CD4-positive, alpha-beta T cell treated with Interleukin-6 for 4 hours (primary cell): Measurements from ENCODE around the gene WDR82.

ENCODE experiments used
- DNase-seq: peaks from one replicate; pipeline ENCODE4 v3.0.0-alpha.2; 2020; ENCODE audit warnings: mixed read lengths

WDR82 gene

GRCh38 chr3:52278510-52279069 is at the start of gene WDR82:
Gene WDR82, minus strand, starts transcription at chr3:52278649. Its CDS starts 288 bp downstream, at chr3:52278361.
- DNase-seq: peak; percentile 98

- no peak for DNase-seq
These were observed 49.2 kb upstream of the WDR82 start for GRCh38 chr3:52327486-52328290.

GRCh38 chr3:52326976-52327375 is 48.5 kb upstream of the WDR82 start:
- no peak for DNase-seq

GRCh38 chr3:52325686-52326085 is 47.2 kb upstream of the WDR82 start:
- DNase-seq: no peak

DNA sequence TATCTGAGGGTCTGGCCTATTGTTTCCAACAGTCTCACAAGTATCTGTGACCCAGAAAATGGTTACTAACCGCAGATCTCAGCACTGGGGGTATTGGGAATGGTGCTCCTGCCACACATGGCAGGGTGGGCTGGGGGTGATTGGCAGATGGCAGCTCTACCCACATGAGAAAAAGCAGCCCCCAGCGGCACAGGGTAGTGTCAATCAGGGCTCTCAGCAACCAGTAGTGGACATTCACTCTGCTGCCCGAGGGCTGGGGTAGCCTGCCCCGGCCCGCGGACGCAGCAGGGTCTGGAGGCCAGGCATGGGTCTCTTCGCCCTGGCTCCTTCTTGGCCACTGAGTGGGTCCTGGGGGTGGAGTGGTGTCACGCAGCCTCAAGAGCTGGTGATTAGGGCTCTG is 46.2 kb upstream of the WDR82 start:
- no peak for DNase-seq

DNA sequence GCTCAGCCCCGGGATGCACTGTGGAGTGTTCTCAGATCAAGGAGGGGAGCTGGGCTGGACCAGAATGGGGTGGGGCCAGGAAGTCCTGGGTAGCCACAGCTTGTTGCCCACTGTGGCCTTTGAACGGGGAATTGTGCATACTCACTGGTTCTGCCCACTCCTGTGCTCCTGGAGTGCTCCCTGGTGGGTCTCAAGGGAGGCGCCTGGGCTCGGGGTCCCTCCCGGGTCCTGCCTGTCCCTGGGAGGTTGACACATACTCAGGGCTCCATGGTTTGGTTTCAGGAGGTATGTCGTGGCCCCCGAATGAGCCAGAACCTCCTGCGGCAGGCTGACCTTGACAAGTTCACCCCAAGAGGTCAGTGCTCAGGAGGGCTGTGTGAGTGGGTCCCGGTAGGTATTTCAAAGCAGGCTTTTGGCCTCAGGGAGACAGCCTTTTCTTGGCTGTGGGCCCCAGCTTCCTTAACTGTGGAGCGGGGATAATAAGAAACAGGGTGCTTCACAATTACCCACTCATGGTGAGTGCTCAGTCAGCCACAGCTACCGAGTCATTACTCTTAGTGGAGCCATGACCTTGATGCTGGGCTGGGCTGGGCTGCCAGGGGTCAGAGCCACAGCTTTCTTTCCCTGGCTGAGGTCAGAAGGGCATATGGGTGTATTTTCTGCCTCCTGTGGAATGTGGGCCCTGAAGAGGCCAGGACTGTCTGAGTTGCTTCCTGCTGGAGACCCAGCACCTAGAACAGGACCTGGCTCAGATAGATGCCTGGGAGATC is 45.3 kb upstream of the WDR82 start:
- DNase-seq: no peak

DNA sequence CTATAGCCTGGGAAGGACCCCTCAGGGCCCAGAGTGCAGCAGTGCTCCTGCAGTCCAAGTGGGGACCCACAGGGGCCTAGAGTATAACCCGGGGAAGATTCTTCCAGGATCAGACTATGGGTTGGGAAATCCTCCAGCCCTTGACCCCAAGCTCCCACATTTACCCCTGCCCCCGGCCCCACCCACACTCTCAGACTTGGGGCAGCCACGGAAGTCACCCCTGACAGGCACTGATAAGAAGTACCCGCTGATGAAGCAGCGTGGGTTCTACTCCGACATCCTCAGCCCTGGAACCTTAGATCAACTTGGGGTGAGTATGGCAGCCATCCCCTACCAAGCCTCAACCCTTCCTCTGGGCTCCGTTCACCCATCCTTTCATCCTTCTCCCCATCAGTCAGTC is 44.0 kb upstream of the WDR82 start:
- DNase-seq: no peak

DNA sequence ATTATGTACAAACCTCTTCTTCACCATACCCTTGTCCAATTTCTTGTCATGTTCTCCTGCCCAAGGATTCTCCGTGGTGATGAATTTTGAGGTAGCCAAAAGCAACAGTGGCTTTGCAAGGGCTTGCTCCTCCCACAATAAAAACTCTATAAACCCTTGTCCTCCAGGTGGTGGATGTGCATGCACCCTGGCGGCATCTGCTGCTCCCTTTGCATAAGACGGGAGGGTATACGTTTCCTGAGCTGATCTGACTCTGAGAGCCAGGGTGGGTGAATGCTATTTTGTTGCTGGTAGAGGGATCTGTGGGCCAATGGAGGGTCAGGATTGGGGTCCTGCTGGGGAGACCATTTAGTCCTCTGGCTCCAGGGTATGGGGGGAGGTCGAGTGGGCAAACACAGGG is 43.0 kb upstream of the WDR82 start:
- no peak for DNase-seq

GRCh38 chr3:52319921-52320595 is 41.6 kb upstream of the WDR82 start:
- DNase-seq: no peak

DNA sequence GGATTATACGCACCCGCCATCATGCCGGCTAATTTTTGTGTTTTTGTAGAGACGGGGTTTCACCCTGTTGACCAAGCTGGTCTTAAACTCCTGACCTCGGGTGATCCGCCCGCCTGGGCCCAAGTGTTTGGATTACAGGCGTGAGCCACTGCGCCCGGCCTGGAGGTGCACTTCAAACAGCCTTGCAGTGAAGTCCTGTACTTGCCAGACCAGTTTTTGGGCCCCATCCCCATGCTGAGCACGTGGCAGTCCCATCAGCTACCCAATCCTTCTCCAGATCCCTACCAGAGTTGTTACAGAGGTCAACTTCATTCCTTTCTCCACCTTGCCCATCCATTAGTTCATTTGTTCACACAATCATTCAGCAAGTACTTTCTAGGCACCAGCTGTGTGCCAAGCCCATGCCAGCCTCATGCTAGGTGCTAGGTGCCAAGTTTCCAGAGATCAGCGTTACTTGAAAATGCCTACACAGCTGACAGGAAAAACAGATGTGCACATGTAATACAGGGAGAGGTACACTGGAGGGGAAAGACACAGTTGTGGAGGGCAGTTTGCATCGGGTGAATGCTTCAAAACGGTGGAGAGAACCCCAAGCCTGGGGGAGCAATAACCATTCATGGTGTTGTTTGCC is 39.9 kb upstream of the WDR82 start:
- DNase-seq: no peak

DNA sequence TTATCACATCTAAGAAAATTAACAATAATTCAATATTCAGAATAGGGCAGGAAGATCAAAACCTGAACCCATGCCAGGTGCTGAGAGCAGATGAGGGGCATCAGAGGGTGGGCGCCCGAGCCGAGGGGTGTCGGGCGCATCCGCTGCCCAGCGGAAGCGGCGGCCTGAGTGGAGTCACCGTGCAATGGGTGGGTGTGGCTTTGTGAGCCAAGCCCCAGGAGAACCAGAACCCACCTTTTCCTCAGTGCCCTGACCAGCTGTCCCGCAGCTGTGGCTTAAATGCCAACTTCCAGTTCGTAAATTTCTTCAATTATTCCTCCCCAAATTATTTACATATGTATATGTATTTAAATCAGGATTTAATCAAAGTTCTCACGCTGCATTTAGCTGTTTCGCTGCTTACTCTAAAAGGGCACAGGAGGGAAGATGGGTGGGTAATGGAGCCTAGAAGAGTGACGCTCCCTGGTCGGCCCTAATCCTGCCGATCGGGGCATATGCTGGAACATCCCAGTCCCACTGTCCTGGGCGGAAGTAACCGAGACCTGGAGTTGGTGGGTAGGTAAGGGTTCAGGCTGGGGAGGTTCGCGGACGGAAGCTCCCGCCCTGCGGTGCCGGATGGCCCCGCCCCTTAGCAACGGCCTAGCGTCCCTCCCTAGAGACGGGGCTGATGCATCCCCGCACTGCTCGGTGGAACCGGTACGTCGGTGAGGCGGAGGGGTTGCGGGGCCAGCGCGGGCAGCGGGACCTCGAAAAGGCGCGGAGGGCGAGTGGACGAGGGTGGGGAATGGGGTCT is 39.0 kb upstream of the WDR82 start:
- DNase-seq: peak; percentile 83

DNA sequence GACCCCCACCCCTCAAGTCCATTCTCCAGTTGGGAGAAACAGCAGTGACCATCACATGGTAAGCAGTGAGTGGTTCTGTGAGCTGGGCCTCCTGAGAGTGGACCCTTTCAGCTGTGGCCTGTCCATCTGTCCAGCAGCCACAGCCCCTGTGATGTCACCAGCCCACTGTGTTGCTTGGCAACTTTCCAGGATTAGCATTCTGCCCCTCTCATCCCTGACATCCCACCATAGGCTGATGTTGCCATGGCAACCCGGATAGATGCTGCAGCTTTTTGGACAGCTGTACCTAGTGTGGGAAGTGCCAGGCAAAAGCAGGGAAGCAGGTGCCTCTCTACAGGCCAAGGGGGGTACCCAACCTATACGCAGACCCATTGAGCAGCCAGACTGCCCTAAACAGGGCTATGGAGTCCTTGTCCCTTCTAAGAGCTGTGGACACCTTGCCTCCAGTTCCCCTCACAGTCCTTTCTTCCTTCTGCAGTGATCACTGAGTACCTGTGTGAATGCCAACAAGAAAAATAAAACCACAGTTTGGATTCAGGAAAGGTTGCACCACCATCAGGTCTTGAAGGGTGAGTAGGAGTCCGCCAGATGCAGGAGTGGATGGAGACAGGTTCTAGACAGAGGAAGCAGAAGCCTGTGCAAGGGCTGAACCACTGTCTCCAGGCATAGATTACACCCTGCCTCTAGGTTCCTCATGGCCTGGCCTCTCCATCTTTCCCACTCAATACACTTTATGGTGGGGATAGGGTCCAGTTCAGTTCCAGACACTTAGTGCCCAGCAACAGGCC is 37.7 kb upstream of the WDR82 start, which contains the start of gene DNAH1:
TSS of gene DNAH1 (plus strand) at position 343 of the 788 bp plus-strand sequence. CDS start 6,124 bp downstream, outside the sequence.
- DNase-seq: no peak

- no peak for DNase-seq
These were observed 36.6 kb upstream of the WDR82 start for GRCh38 chr3:52315006-52315405.

DNA sequence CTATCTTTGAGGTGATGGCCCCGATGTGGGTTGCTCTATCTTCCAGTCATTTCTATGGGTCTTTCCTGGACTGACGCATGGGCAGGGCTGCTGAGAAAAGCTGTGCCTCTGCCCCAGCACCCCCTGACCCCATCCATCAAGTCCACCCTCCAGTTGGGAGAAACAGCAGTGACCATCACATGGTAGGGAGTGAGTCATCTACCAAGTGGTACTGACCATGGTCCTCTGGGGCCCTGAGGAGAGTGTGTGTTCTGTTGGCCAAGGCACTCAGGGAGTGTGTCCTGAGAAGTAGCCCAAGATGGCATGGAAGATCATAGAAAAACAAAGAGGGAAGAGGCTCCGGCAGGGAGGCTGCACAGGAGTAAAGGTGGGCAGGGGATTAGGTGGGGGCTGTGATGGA is 36.0 kb upstream of the WDR82 start:
- DNase-seq: no peak

- no peak for DNase-seq
These were observed 35.3 kb upstream of the WDR82 start for GRCh38 chr3:52313774-52314188.

GRCh38 chr3:52313188-52313773 is 34.8 kb upstream of the WDR82 start:
- no peak for DNase-seq

GRCh38 chr3:52311576-52312119 is 33.2 kb upstream of the WDR82 start:
- DNase-seq: no peak

DNA sequence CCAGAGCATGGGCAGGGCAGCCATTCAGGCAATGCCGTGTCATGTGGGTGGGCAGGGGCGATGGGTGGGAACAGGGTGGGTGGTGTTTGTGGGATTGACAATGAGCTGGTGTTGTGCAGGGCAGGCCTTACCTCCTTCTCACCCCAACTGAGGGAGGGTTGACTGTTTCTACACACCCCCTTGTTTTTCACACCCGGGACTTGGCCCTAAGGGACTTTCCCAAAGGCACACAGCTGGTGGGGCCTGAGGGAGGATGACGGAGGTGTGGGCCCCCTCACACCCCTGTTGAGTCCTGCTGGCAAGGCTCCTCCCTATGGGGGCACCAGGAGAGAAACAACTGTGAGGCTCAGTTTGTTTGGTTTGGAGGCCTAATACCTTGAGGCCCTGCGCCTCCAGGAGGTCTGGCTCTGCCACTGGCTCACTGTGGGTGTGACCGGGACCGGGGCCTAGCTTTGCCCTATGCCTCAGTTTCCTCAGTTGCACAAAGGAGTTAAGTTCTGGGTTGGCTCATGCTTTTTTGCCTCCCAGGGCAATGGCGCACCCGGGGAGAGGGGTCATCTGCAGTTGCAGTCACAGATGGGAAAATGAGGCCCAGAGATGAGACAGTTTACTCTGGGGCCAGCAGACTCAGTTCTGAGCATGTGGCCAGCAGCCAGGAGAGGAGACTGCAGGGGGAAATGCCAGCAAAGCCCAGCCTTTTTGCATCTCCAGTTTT is 32.6 kb upstream of the WDR82 start:
- DNase-seq: peak; percentile 5

GRCh38 chr3:52308308-52308707 is 29.9 kb upstream of the WDR82 start:
- DNase-seq: no peak

GRCh38 chr3:52306978-52307377 is 28.5 kb upstream of the WDR82 start:
- no peak for DNase-seq
